GM21786 (cell line): ENCODE data around the gene TRIO.
A peak's percentile ranks its signal among the peaks of the same experiment; 100 is the strongest.

ENCODE experiments used
- ATAC-seq: cut with Tn5 transposase; IDR thresholded peaks from one replicate; pipeline ENCODE4 v1.9.1; 2021; ENCODE audit not compliant: unreplicated experiment

Gene TRIO

DNA sequence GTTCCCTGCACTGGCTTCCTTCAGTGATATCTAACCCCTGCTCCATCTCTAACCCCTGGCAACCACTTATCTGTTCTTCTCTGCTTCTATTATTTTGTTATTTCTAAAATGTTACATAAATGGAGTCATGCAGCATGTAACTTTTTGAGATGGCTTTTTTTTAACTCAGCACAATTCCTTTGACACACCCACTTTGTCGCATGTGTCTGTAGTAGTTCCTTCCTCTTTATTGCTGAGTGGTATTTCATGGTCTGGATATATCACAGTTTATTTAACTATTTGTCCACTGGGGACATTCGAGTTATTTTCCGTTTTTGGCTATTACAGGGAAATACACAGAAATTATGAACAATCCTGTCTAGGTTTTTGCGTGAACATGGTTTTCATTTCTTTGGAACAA is 200.2 kb downstream of the TRIO start:
- no peak for ATAC-seq

DNA sequence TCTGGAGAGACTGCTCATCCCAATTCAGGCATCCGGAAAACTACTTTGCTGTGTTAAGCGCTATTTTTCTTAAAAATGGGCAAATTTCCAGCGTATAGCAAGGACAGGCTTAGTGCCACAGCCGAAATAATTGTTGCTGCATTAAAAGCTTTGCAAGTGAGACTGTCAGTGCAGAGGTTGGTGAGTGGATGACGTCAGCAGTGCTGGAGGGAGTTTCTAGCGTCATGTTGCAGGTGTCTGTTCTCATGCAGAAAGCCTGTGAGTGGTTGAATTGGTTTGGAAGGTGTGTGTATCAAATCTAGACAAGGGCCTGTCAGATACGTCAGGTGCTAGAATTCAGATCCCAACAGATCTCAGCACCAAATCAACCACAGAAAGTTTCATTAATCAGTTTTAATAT is 204.4 kb downstream of the TRIO start:
- ATAC-seq, result no peak

DNA sequence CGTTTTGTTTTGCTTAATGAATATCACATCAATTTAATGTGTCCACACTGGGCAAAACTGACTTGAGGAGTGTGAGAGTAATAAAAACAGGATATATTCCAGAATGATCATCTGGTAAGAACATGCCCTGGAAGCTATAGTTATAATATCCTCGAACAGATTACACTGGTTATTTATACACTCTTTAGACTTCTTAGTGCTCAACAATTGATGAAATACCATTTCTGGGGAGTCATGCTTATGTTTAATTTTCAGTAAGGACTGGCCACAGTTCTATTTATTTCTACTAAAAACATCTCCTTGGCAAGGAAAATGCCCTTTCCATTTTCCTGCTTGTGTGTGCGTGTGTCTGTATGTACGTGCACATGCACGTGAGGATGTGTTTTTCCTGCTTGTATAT is 205.0 kb downstream of the TRIO start:
- no peak for ATAC-seq

DNA sequence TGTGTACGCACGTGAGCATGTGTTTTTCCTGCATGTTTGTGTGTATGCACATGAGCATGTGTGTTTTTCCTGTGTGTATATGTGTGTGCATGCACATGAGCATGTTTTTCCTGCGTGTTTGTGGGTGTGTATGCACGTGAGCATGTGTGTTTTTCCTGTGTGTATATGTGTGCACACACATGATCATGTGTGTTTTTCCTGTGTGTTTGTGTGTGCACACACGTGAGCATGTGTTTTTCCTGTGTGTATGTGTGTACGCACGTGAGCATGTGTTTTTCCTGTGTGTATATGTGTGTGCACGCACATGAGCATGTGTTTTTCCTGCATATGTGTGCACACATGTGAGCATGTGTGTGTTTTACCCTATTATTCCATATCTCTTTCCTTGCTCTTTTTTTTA is 205.9 kb downstream of the TRIO start:
- ATAC-seq, result no peak

DNA sequence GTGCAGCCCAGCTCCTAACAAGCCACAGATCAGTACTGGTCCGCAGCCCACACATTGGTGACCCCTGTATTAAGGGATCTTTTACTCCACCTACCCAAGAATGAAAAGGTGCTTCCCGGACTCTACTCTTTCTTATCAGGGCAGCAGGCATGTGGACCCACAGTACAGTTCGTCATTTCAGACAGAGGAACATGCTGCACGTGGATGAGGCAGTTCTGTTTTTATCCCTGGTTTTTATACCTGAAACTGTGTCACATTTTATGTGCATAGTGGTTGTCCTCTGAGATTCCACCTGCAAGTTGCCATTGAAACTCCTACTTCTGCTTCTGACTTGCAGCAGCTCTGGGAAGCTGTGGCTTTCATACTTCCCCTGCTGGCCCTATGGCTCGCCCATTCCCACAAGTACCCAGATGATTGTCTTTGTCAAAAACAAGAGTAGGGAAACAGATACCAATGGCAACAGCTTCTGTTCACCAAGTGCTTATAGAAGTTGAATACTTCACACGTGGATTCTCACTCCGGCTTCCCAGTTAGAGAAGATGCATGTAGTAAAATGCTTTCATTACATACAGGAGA is 208.0 kb downstream of the TRIO start:
- no peak for ATAC-seq

DNA sequence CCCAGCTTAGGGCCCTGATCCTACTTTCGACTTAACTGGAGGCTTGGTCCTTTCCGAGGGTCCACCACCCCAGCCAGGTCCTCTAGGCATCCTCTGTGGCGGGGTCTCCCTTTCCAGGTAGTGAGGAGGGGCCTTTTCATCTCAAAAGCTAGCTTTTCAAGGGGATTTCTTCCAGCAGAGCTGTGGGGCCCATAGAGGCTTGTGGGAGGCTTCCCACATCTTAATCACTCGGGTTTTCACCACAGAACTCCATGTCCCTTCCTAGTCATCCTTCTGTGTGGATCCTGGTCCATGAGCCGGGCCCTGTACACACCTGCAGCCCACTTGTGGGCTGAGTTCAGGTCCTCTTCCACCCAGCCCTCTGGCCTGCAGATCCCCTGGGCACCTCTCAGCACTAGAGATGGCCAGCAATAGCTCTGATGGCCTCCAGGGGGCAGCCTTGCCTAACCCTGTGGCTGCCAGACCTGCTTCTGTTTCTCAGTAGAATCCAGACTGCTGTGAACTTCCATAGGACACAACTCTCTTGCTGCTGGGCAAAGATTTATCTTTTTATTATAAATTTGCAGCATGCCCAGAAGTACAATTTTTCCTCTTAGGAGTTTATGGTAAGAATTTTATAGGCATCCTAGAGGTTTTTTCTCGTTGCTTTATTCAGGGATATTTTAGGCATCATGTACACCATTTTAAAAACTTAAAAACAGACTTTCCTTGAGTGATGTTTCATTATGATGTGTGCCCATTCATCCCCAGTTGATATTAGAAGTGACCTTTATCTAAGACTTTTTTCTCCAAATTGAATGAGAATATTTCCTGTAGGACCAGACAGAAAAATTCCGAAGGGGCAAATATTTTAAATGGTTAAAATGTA is 208.9 kb downstream of the TRIO start:
- ATAC-seq, result peak; percentile 93

DNA sequence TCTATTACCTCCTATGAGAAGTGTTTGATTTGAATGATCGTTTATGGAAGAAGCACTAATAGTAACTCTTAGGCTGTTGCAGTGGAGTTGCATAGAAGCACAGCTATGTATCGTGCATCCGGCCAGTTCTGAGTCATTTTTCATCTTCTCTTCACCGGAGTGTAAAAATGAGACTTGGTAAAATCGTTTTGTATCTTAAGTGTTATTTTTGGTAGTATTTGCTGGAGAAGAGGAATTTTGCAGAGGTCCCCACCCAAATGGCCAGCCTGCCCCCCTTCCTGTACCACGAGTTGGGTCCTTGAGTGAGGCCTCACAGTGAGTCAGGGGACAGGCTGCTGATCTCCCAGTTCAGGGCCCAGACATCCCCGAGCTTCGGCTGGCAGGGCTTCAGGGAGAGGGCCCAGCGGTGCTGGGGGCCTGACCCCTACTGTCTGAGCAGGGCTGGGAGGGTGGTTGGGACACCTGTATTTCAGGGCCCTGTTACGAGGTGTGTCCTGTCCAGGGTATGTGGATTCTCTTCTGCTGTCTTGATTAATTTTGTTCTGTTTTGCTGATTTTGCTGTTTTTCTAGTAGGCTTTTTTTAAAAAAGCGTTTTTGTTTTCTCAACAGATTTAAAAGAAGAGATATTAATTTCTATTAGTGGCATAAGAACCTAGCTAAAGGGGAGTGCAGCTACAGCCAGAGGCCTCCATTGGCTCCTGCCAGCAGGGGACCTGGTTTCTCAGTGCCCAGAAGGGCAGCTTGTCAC is 210.8 kb downstream of the TRIO start:
- no peak for ATAC-seq

DNA sequence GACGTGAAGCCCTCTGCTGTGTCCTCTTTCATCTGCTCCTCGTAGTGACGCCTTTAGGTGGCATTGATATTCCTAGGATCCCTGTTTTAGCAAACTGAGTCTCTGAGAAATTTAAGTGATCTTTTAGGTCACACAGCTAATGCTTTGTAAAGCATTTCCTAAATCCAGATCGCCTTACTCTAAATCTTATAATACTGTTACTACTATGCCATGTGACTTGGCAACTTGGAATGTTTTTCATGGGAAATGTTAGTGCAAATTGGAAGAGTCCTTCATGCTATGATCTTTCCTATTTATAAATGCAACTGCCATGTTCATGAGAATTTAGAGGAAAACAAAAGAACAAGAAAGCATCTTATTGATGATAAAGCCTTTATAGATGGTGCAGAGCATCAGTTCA is 212.2 kb downstream of the TRIO start:
- no peak for ATAC-seq

DNA sequence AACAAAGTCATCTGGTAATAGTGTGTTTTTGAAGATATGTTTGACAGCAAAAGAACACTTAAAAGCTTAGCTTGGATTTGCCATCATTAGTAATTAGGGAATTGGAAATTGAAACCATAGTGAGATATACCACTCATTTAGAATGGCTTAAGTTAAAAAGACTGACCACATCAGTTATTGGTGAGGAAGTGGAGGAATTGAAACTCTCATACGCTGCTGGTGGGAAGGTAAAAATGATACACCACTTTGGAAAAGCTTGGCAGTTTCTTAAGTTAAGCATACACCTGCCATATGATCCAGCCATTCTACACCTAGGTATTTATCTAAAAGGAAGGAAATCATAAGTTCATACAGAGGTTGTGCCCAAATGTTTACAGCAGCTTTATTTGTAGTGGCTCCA is 213.2 kb downstream of the TRIO start:
- no peak for ATAC-seq

DNA sequence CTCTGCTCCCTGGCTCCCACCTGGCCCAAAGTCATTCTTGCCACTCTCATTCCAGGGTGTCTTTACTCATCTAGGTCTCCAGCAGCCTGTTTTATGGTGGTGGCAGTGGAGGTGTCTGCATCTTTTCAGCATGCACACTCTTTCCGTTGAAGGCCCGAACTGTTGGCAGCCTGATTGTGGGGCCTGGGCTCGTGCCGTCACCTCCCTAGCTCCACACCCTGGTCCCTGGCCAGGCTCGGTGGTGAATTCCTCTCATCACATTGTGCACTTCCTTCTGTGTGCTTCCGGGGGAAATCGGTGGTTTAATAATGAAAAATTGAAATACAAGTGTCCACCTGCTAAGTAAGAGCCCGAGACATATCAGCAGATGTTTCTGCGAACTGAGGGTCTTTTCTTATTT is 214.3 kb downstream of the TRIO start:
- ATAC-seq, result no peak

DNA sequence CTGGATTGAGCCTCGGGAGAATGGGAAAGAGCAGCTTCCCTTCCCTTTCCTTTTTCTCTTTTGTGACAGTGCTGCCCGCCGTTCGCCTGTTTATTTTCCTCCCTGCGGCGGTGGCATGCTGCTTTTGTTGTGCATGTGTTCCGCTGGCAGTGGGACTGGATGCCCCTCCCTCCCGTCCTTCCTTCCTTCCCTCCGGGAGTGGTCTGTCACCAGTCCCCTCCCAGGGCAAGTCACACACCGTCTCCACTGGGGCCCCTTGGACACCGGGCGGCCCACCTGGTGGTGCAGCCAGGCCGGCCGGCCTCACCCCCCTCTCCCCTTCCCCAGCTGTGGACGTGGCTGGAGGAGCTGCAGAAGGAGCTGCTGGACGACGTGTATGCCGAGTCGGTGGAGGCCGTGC is 214.7 kb downstream of the TRIO start:
- ATAC-seq, result no peak

DNA sequence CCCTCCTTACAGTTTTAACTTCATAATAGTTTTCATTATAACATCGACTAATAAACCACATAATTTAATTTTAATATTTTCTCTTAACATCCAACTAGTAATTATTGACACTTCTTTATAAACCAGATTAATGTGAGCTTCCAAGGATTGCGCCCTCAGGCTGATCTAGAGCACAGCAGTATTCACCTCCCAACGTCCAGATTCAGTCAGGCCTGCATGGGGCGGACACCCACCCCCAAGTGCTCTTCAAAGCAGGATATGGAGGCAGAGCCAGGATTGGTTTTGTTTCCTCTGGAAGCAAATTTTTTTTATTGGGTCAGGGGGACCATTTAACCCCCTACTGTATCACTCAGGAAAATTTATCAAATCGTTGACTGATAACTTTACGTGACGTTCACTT is 215.4 kb downstream of the TRIO start:
- ATAC-seq, result no peak

DNA sequence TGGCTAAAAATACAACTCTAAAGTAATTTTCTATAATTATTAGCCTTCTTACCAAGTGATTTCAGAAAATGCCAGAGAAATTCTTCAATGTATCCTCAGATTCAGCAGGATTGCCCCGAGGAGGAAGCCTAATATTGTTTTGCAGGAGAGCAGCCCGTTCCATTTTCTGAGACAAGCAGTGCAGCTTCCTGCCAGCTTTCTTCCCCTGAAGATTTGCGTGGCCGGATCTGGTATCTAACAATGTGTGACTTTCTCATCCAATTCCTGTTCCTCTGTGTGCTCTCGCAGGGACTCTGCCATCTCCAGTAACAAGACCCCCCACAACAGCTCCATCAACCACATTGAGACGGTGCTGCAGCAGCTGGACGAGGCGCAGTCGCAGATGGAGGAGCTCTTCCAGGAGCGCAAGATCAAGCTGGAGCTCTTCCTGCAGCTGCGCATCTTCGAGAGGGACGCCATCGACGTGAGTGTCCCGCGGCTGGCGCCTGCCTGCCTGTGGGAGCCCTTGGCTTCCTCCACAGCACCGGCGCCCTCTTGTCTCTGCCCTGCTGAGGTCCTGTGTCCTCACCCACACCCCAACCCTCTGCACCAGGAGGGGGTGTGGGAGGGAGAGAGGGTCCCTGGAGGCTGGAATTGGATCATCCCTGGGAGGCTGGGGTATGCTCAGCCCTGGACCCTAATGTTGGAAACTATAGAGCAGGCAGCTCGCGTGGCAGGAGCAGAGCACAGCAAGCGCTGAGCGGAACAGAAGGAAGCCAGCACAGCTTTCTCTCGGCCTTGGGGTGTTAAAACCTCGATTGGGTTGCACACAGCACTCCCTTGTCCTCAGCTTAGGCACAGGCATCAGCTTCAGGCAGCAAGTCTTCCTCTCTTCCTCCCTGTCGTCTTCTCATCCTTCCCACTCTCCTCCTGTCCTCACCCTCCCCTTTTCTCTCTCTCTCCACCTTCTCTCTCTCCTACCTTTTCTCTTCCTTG is 216.2 kb downstream of the TRIO start:
- ATAC-seq, result no peak

DNA sequence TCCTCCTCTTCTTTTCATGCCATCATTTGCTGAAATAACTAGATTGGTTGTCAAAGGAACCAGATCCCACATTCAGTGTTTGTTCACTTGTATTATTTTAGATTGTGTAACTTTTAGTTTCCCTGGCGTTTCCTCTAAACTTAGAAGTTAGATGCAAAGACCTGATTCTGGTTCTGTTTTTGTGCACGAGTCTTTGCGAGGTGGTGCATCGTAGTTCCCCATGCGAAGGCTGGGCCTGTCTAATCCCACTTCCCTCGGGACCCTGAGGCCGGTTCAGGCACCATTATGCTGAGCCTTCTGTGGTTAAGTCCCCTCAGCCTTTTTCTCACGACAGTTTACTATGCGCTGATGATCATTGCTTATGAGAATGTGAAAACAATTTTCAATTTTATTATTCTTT is 219.3 kb downstream of the TRIO start:
- no peak for ATAC-seq

DNA sequence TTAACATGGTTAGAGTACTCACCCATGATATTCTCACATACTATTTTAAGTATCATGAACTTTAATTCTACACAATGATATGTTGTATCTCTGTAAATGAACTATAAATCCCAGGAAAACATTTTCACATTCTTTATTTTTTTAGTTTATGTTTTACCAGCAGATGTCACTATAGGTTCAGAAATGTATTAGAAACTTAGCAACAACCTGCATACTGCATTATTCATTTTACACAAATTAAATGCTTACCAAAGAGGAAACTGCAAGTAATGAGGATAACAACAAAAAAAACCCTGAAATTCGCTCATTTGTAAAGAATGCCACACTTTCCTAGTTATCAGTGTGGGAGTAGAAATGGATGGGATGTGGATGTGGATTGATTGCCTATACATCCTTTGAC is 221.0 kb downstream of the TRIO start:
- no peak for ATAC-seq

DNA sequence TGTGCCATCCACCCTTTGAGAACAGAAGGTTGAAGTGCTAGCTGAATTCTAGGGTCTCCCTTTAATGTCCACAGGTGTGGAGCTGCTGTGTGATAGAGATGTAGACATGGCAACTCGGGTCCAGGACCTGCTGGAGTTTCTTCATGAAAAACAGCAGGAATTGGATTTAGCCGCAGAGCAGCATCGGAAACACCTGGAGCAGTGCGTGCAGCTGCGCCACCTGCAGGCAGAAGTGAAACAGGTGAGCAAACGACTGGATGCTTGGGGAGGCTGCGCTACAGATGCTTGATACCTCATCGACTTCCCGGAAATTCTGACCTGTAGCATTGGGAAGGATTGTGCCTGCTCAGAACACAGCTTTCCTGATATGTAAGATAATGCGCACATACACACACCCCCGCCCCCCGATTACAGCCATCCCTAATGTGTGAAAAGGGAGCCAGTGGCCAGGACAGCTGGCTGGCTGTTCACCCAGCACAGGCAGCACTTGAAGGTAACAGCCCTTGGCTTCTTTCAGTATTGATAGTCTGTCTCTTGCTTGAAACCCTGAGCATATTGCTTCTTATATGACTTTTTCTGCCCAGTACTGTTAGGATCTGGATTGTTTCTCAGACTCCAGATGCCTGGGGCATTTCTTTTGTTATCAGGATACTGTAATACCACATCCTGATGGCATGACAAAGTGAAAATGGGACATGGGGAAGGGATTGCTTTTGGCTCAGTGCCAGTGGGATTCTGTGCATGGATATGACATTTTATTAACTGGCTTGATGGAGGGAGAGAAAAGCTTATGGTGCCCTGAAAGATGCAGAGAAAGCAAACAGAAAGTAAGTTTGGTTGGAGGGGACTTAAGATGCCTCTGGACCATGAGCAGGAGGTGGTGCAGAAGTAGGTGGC is 221.7 kb downstream of the TRIO start:
- ATAC-seq, result no peak

DNA sequence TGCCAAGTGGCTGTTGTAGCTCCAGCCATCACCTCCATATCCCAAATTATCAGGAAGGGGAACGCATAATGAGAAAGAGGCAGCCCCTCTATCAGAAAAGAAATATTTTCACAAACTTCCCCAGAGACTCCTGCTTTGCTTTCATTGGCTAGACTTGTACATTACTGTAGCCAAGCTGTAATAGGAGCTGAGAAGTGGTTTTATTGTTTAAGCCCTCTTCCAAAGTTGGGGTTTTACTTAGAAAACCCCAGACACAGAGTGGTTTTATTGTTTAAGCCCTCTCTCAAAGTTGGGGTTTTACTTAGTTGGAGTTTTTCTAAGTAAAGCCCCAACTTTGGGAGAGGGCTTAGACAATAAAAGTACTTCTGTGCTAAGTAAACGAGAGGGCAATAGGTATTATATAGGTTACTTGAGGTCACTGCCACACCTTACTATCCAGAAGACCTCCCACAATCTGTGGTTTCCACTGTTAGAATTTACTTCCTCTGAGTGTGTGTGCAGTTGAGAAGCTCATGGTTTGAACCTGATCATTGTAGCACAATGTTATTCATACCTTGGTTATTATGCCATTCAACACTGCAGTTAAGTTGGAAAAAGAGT is 222.8 kb downstream of the TRIO start:
- ATAC-seq, result no peak

DNA sequence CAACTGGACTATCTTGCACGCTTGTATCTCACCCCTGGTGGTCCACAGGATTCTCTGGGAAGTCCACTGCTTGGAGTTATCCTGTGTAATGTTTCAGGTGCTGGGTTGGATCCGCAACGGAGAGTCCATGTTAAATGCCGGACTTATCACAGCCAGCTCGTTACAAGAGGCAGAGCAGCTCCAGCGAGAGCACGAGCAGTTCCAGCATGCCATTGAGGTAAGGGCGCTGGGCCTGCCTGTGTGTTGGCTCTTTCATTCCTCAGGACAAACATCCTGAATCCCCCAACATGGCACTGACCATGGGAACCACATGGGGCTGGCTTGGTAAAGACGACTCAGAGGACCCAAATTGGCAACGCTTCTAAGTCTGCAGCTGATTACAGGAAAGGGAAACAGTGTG is 223.6 kb downstream of the TRIO start:
- ATAC-seq, result no peak

DNA sequence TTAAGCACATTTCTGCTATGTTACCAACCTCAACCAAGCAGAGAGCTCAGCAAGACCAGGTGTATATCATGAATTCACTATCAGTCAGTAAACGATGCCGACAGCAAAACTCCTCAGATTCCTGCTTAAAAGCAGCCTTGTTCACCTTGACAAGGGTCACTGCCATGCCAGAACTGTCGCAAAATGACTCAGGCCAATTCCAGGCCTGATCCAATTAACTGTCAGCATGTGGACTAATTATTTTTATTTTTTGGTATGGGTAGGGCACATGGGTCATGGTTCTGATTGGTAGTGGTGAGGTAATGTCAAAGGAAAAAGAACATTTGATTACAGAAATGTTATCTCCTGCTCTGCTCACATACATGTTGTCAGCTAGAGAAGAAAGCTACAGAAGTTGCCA is 224.2 kb downstream of the TRIO start:
- no peak for ATAC-seq

DNA sequence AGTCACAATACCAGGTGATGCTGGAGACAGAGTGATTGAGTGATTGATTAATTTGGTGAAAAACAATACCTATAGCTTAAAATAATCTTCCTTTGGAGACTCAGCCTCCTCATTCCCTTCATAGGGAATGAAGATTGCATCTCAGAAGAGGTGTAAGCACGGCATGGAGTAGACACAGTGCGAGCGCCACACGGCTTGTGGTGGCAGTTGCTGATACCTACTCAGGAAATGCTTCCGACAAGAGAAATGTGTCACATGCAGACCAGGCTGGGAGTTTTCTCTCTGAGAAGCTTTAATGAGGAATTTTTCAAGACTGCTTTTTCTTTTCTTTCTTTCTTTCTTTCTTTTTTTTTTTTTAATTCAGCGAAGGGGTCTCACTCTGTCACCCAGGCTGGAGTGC is 226.6 kb downstream of the TRIO start:
- ATAC-seq, result no peak
